ENCODE measurements around the gene SYNDIG1L.

DNA sequence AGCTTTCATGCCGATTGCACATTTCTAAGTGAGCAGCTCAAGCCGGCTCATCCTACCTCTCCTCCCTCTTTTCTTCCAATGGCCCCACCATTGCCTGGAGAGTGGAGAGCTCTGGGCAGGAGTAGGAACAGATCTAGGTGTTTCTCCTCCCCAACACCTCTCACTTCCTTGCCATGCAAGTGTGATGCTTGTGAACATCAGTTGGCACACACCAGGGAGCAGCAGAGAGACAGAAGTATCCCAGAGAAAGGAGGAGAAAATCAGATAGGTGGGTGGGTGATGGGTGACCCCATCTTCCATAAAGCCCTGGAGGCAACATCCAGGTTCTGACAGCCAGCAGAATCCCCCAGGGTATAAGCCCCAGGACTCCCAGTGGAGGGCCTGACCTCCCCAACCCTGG is 39.3 kb upstream of the SYNDIG1L start:
- TF ChIP-seq EZH2 (IDR thresholded peaks at IDR 0.05; ENCODE audit: low read length) = no peak
- TF ChIP-seq, protein P1, sequence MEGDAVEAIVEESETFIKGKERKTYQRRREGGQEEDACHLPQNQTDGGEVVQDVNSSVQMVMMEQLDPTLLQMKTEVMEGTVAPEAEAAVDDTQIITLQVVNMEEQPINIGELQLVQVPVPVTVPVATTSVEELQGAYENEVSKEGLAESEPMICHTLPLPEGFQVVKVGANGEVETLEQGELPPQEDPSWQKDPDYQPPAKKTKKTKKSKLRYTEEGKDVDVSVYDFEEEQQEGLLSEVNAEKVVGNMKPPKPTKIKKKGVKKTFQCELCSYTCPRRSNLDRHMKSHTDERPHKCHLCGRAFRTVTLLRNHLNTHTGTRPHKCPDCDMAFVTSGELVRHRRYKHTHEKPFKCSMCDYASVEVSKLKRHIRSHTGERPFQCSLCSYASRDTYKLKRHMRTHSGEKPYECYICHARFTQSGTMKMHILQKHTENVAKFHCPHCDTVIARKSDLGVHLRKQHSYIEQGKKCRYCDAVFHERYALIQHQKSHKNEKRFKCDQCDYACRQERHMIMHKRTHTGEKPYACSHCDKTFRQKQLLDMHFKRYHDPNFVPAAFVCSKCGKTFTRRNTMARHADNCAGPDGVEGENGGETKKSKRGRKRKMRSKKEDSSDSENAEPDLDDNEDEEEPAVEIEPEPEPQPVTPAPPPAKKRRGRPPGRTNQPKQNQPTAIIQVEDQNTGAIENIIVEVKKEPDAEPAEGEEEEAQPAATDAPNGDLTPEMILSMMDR (optimal IDR thresholded peaks at IDR 0.05 in 1 of 3, IDR thresholded peaks at IDR 0.05 in 1 of 3, conservative IDR thresholded peaks at IDR 0.05 in 1 of 3; ENCODE audit: extremely low read depth in 1 of 3, insufficient read depth in 2 of 3, low read length in 3 of 3) = no peak
